Measurements from ENCODE around the gene AKIP1. TPM values are rescaled to one million over a fixed set of nuclear protein-coding genes. Genes with fewer than 3 reads are reported as not detected.

Gene AKIP1
- total RNA-seq, 1 experiment from 2014 or later, result 30.3 TPM

- Histone ChIP-seq H3K27ac (ENCODE audit: low read depth, low read length) (no peak overlapping the region), H3K4me3 (replicated peaks in 1 of 2; ENCODE audit: low read depth in 1 of 2, low read length in 2 of 2) (no peak overlapping the region), H3K4me1 (ENCODE audit: control insufficient read depth in 1 of 2, insufficient read depth in 2 of 2, low read length in 2 of 2) (peaks cover 0 to 13% of the 10 kb centered on the region in 2 experiments; a peak in 1 of 4 replicates), H2AFZ (ENCODE audit: low read depth, low read length, poor library complexity, severe bottlenecking) (no peak overlapping the region), H4K20me1 (ENCODE audit: insufficient read depth) (no peaks in the 10 kb centered on the region), H3K9me2 (ENCODE audit: insufficient read depth) (no peaks in the 10 kb centered on the region), H3K9ac (ENCODE audit: low read length) (no peak overlapping the region), H3K79me2 (ENCODE audit: insufficient read depth, low read length) (no peaks in the 10 kb centered on the region), H3K9me3 (ENCODE audit: control insufficient read depth in 1 of 2, insufficient read depth in 1 of 2, low read depth in 1 of 2, low read length in 2 of 2) (no peaks in the 10 kb centered on the region), H3K27me3 (ENCODE audit: insufficient read depth, low read length) (no peaks in the 10 kb centered on the region), H3K36me3 (ENCODE audit: control insufficient read depth in 1 of 2, insufficient read depth in 2 of 2, low read length in 2 of 2) (no peaks in the 10 kb centered on the region), H3K4me2 (ENCODE audit: low read length) (no peak overlapping the region)
- POLR2A ChIA-PET, result no interaction called here
- RAD21 ChIA-PET (ENCODE audit: low non-redundant PET in 1 of 2, low total read pairs in 2 of 2, uncharacterized antibody in 2 of 2, unreplicated experiment in 2 of 2), result no interaction called here
- CTCF ChIA-PET, result no interaction called here
- TF ChIP-seq ELF1 (IDR thresholded peaks at IDR 0.05; ENCODE audit: borderline replicate concordance, low read depth) (no peak), POLR2AphosphoS5 (IDR thresholded peaks at IDR 0.05; ENCODE audit: low read depth, low read length) (no peak), FOSL1 (IDR thresholded peaks at IDR 0.05; ENCODE audit: low read depth) (no peak), ATF3 (IDR thresholded peaks at IDR 0.05) (no peak), JUND (IDR thresholded peaks at IDR 0.05) (no peak), CBX3 (IDR thresholded peaks at IDR 0.05; ENCODE audit: low read depth) (no peak), TCF7L2 (IDR thresholded peaks at IDR 0.05; ENCODE audit: borderline replicate concordance, extremely low read depth, insufficient read depth, insufficient read length) (no peak), SRF (IDR thresholded peaks at IDR 0.05; ENCODE audit: low read depth) (no peak), CEBPB (IDR thresholded peaks at IDR 0.05; ENCODE audit: low read depth) (no peak), EGR1 (IDR thresholded peaks at IDR 0.05; ENCODE audit: low read depth) (no peak), ZFX (IDR thresholded peaks at IDR 0.05) (no peak), SP1 (IDR thresholded peaks at IDR 0.05; ENCODE audit: low read depth) (no peak), YY1 (IDR thresholded peaks at IDR 0.05; ENCODE audit: extremely low read depth, insufficient replicate concordance, low read depth, low read length) (no peak), REST (IDR thresholded peaks at IDR 0.05; ENCODE audit: low read depth) (no peak), SIN3A (IDR thresholded peaks at IDR 0.05; ENCODE audit: low read depth) (no peak), EZH2phosphoT487 (IDR thresholded peaks at IDR 0.05; ENCODE audit: borderline replicate concordance) (no peak)
- TF ChIP-seq, protein P1, sequence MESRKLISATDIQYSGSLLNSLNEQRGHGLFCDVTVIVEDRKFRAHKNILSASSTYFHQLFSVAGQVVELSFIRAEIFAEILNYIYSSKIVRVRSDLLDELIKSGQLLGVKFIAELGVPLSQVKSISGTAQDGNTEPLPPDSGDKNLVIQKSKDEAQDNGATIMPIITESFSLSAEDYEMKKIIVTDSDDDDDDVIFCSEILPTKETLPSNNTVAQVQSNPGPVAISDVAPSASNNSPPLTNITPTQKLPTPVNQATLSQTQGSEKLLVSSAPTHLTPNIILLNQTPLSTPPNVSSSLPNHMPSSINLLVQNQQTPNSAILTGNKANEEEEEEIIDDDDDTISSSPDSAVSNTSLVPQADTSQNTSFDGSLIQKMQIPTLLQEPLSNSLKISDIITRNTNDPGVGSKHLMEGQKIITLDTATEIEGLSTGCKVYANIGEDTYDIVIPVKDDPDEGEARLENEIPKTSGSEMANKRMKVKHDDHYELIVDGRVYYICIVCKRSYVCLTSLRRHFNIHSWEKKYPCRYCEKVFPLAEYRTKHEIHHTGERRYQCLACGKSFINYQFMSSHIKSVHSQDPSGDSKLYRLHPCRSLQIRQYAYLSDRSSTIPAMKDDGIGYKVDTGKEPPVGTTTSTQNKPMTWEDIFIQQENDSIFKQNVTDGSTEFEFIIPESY (IDR thresholded peaks at IDR 0.05; ENCODE audit: extremely low read depth, insufficient replicate concordance, low read length), result no peak
- no peak for ATAC-seq
- no TSS peak for BruUV-seq (replicated peaks)
- intact Hi-C loops (cut with micrococcal nuclease), result no loop called here
- no peak for DNase-seq (ENCODE audit: low read depth, low spot score)
Observed at GRCh38 chr11:8863838-8864237, 47.2 kb upstream of the AKIP1 start.
